ENCODE results near the gene BRICD5.

- TF ChIP-seq GATA2 (IDR thresholded peaks at IDR 0.05; ENCODE audit: low read depth, low read length) = no peak
- TF ChIP-seq GATA3 (IDR thresholded peaks at IDR 0.05; ENCODE audit: low read depth, low read length) = no peak
These were observed 27.0 kb upstream of the BRICD5 start for GRCh38 chr16:2237493-2238149.

Data from SH-SY5Y (cell line).